Measurements from ENCODE around the gene MPO.

- TF ChIP-seq EP300 (IDR thresholded peaks at IDR 0.05): no peak
- no peak for TF ChIP-seq CTCF (IDR thresholded peaks at IDR 0.05)
Observed at GRCh38 chr17:58267347-58268324, 13.1 kb downstream of the MPO start.

All from stomach (tissue), 4 donors.